ENCODE data around the gene PARD3. TPM values are rescaled to one million over a fixed set of nuclear protein-coding genes. Genes with fewer than 3 reads are reported as not detected.

Gene PARD3
- total RNA-seq, 2 donors from 2014 or later: 32.0 to 61.9 TPM

- no peaks in the 10 kb centered on the region for H3K36me3 ChIP-seq
- H3K4me1 ChIP-seq (replicated peaks): no peaks in the 10 kb centered on the region
- no peak for TF ChIP-seq POLR2AphosphoS5 (IDR thresholded peaks at IDR 0.05)
- no peak for TF ChIP-seq POLR2A (IDR thresholded peaks at IDR 0.05)
- TF ChIP-seq, protein P1, sequence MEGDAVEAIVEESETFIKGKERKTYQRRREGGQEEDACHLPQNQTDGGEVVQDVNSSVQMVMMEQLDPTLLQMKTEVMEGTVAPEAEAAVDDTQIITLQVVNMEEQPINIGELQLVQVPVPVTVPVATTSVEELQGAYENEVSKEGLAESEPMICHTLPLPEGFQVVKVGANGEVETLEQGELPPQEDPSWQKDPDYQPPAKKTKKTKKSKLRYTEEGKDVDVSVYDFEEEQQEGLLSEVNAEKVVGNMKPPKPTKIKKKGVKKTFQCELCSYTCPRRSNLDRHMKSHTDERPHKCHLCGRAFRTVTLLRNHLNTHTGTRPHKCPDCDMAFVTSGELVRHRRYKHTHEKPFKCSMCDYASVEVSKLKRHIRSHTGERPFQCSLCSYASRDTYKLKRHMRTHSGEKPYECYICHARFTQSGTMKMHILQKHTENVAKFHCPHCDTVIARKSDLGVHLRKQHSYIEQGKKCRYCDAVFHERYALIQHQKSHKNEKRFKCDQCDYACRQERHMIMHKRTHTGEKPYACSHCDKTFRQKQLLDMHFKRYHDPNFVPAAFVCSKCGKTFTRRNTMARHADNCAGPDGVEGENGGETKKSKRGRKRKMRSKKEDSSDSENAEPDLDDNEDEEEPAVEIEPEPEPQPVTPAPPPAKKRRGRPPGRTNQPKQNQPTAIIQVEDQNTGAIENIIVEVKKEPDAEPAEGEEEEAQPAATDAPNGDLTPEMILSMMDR (IDR thresholded peaks at IDR 0.05): no peak
- no peak overlapping the region for H3K27ac ChIP-seq
- 82% methylated on average over 5 of the region's 5 CpGs for WGBS
- H3K9me3 ChIP-seq: no peaks in the 10 kb centered on the region
- no peak for DNase-seq (ENCODE audit: low spot score)
- no peak overlapping the region for H3K4me3 ChIP-seq
- H3K27me3 ChIP-seq (replicated peaks; ENCODE audit: insufficient read depth): no peaks in the 10 kb centered on the region
- intact Hi-C loops (cut with DNase I): no loop called here
These were observed 521.0 kb downstream of the PARD3 start for GRCh38 chr10:34294137-34294536.

GRCh38 chr10:34292675-34293074, 522.4 kb downstream of the PARD3 start:
- no peak for DNase-seq (ENCODE audit: low spot score)
- Histone ChIP-seq H3K27ac (no peak overlapping the region), H3K4me1 (replicated peaks) (no peaks in the 10 kb centered on the region), H3K9me3 (no peaks in the 10 kb centered on the region), H3K36me3 (no peaks in the 10 kb centered on the region), H3K27me3 (replicated peaks; ENCODE audit: insufficient read depth) (no peaks in the 10 kb centered on the region), H3K4me3 (no peak overlapping the region)
- intact Hi-C loops (cut with DNase I): no loop called here
- WGBS: 97% methylated on average over 2 of the region's 2 CpGs
- TF ChIP-seq POLR2AphosphoS5 (IDR thresholded peaks at IDR 0.05) (no peak), POLR2A (IDR thresholded peaks at IDR 0.05) (no peak)
- TF ChIP-seq, protein P1 (IDR thresholded peaks at IDR 0.05): no peak

GRCh38 chr10:34292194-34292565, 522.9 kb downstream of the PARD3 start:
- intact Hi-C loops (cut with DNase I): no loop called here
- 77% methylated on average over 4 of the region's 4 CpGs for WGBS
- TF ChIP-seq POLR2AphosphoS5 (IDR thresholded peaks at IDR 0.05): no peak

GRCh38 chr10:34291466-34292193, 523.5 kb downstream of the PARD3 start:
- H3K27me3 ChIP-seq (replicated peaks; ENCODE audit: insufficient read depth): no peaks in the 10 kb centered on the region
- H3K4me3 ChIP-seq: no peak overlapping the region
- intact Hi-C loops (cut with DNase I): no loop called here
- H3K4me1 ChIP-seq (replicated peaks): no peaks in the 10 kb centered on the region
- TF ChIP-seq POLR2AphosphoS5 (IDR thresholded peaks at IDR 0.05): no peak
- TF ChIP-seq, protein P1 (IDR thresholded peaks at IDR 0.05): no peak
- no peak for TF ChIP-seq POLR2A (IDR thresholded peaks at IDR 0.05)
- no peaks in the 10 kb centered on the region for H3K36me3 ChIP-seq
- 90% methylated on average over 6 of the region's 6 CpGs for WGBS
- no peaks in the 10 kb centered on the region for H3K9me3 ChIP-seq
- DNase-seq (ENCODE audit: low spot score): no peak
- H3K27ac ChIP-seq: no peak overlapping the region

More at GRCh38 chr10:34292194-34292565, 522.9 kb downstream of the PARD3 start:
- H3K9me3 ChIP-seq: no peaks in the 10 kb centered on the region
- no peaks in the 10 kb centered on the region for H3K36me3 ChIP-seq
- DNase-seq (ENCODE audit: low spot score): no peak
- H3K27me3 ChIP-seq (replicated peaks; ENCODE audit: insufficient read depth): no peaks in the 10 kb centered on the region
- no peaks in the 10 kb centered on the region for H3K4me1 ChIP-seq (replicated peaks)
- no peak overlapping the region for H3K27ac ChIP-seq
- H3K4me3 ChIP-seq: no peak overlapping the region

- Histone ChIP-seq H3K27me3 (replicated peaks; ENCODE audit: insufficient read depth) (no peaks in the 10 kb centered on the region), H3K9me3 (no peaks in the 10 kb centered on the region), H3K4me3 (no peak overlapping the region), H3K27ac (no peak overlapping the region), H3K4me1 (replicated peaks) (no peaks in the 10 kb centered on the region), H3K36me3 (no peaks in the 10 kb centered on the region)
- DNase-seq (ENCODE audit: low spot score): no peak
- TF ChIP-seq, protein P1 (IDR thresholded peaks at IDR 0.05): no peak
- TF ChIP-seq POLR2A (IDR thresholded peaks at IDR 0.05) (no peak), POLR2AphosphoS5 (IDR thresholded peaks at IDR 0.05) (no peak)
- intact Hi-C loops (cut with DNase I): no loop called here
- 67% methylated on average over 2 of the region's 2 CpGs for WGBS
These were observed 524.5 kb downstream of the PARD3 start for GRCh38 chr10:34290412-34291081.
